H1 (cell line): ENCODE data around the gene MTFMT. TPM values are rescaled to one million over a fixed set of nuclear protein-coding genes. Genes with fewer than 3 reads are reported as not detected.

Experiments
- E2F6 ChIP-seq: IDR thresholded peaks from 2 replicates; pipeline ENCODE4 v1.6.1; 2012; ENCODE audit warnings: inconsistent platforms
- EP300 ChIP-seq, 2 experiments: IDR thresholded peaks; 1 replicate in 1 of 2; 2 replicates in 1 of 2; pipeline ENCODE4 v1.6.1; 2011 to 2012; ENCODE audit warnings: low read depth in 2 of 2, low read length in 2 of 2, mild to moderate bottlenecking in 2 of 2, borderline replicate concordance in 1 of 2, inconsistent platforms in 1 of 2, moderate library complexity in 1 of 2
- JUN ChIP-seq: IDR thresholded peaks from 2 replicates; pipeline ENCODE4 v1.6.1; 2011; ENCODE audit warnings: low read depth, mild to moderate bottlenecking, improper control_type of control experiment, low read length
- MAFK ChIP-seq: IDR thresholded peaks from 2 replicates; pipeline ENCODE4 v1.6.1; 2012; ENCODE audit warnings: low read depth, mild to moderate bottlenecking, improper control_type of control experiment, low read length
- NANOG ChIP-seq: IDR thresholded peaks from 2 replicates; pipeline ENCODE4 v1.6.1; 2011; ENCODE audit warnings: low read length, low read depth, mild to moderate bottlenecking, inconsistent platforms; ENCODE audit not compliant: insufficient read depth, poor library complexity, severe bottlenecking
- SAP30 ChIP-seq: fragments of 300-600 bp; sonication (generic); IDR thresholded peaks from 2 replicates; pipeline ENCODE4 v1.7.1; 2012; ENCODE audit warnings: low read length, moderate library complexity, mild to moderate bottlenecking, inconsistent platforms; ENCODE audit not compliant: insufficient read depth, insufficient replicate concordance
- polyA plus RNA-seq, 7 experiments: library from polyadenylated mRNA; depleted of rRNA in 3 of 7; stranded (reverse) in 5 of 7; unstranded in 2 of 7; fragments of >200 nt in 5 of 7; fragments of 200-250 nt in 2 of 7; gene quantifications; 1 replicate in 5 of 7; 2 replicates in 1 of 7; 4 replicates in 1 of 7; pipeline versions ENCODE4 v1.2.1 to v1.2.3, GENCODE V29; 2011 to 2013; ENCODE audit warnings: missing spikeins in 2 of 7, mixed read lengths in 2 of 7
- total RNA-seq: library from RNA; stranded (reverse); fragmentation: NEBNext Ultra II Directional; extraction: Animal tissue kit (Norgen Biotek cat#: 25700); gene quantifications from 2 replicates; pipeline ENCODE4 v1.2.1, GENCODE V29; 2021
- TF ChIP-seq, protein P1 (sequence below): IDR thresholded peaks from 2 replicates; pipeline ENCODE4 v1.6.1; 2011; ENCODE audit warnings: low read length, improper control_type of control experiment

MTFMT gene
- total and polyA plus RNA-seq, 2 of the 8 experiments (the other 6 are each of a cell fraction or from before 2014, with no cell fraction given) = 7.7 to 20.8 TPM

DNA sequence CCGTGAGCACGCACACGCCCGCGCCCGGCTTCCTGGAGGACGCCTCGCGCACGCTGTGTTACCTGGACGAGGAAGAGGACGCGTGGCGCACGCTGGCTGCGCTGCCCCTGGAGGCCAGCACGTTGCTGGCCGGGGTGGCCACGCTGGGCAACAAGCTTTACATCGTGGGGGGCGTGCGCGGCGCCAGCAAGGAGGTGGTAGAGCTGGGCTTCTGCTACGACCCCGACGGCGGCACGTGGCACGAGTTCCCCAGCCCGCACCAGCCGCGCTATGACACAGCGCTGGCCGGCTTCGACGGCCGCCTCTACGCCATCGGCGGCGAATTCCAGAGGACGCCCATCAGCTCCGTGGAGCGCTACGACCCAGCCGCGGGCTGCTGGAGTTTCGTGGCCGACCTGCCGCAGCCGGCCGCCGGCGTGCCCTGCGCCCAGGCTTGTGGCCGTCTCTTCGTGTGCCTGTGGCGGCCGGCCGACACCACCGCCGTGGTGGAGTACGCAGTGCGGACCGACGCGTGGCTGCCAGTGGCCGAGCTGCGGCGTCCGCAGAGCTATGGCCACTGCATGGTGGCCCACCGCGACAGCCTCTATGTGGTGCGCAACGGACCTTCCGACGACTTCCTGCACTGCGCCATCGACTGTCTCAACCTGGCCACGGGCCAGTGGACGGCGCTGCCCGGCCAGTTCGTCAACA lies 48.0 kb upstream of the MTFMT start (continued):
- TF ChIP-seq SAP30 (no peak), EP300 (IDR thresholded peaks at IDR 0.05; ENCODE audit: borderline replicate concordance in 1 of 2, low read depth in 2 of 2, low read length in 2 of 2) (no peak), JUN (no peak), MAFK (no peak), E2F6 (no peak), NANOG (no peak)
- TF ChIP-seq, protein P1, sequence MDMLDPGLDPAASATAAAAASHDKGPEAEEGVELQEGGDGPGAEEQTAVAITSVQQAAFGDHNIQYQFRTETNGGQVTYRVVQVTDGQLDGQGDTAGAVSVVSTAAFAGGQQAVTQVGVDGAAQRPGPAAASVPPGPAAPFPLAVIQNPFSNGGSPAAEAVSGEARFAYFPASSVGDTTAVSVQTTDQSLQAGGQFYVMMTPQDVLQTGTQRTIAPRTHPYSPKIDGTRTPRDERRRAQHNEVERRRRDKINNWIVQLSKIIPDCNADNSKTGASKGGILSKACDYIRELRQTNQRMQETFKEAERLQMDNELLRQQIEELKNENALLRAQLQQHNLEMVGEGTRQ = 0 out of 2 replicates have a peak, but pooled peaks have one; percentile 9
